GM18505 (cell line): ENCODE results near the gene DMXL2.
"Not testable (repeated sequence)": the region's sequence is repeated elsewhere in the genome, so short reads cannot be mapped to it uniquely, and the experiment has no call there.

ENCODE experiments used
- ATAC-seq: cut with Tn5 transposase; IDR thresholded peaks from one replicate; pipeline ENCODE4 v1.9.1; 2021; ENCODE audit not compliant: unreplicated experiment
- POLR2A ChIP-seq: IDR thresholded peaks from 4 replicates; pipeline ENCODE4 v1.6.1; 2011; ENCODE audit warnings: borderline replicate concordance; ENCODE audit not compliant: insufficient read depth, insufficient read length; ENCODE audit errors: extremely low read depth

Gene DMXL2

GRCh38 chr15:51576911-51577500 is 45.6 kb downstream of the DMXL2 start:
- no peak for ATAC-seq

DNA sequence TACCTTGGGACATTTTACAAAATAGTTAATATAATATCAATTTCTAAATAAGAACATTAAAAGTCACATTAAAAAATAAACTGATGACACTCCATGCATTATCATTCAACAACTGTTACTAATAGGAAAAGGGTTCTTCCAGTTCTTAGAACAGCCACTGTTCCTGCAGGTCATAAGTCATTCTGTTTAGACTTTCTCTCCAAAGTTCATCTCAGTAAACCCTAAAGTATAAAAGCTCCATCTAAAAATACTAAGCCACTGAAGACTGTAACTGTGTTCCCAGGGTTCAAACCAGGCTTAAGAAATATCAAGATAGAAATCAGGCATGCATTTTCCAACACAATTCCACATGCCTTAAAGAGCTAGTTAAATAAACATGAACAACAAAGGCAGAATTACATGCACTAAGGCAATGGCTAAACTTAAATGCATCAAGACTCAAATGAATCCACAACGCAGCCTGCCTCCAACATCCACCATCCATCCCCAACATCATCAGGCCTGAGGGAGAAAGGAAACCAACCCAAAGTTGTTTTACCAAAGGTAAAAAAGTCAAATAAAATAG is 46.2 kb downstream of the DMXL2 start:
- no peak for TF ChIP-seq POLR2A
- ATAC-seq, result no peak

More at GRCh38 chr15:51576911-51577500, 45.6 kb downstream of the DMXL2 start:
- no peak for TF ChIP-seq POLR2A

DNA sequence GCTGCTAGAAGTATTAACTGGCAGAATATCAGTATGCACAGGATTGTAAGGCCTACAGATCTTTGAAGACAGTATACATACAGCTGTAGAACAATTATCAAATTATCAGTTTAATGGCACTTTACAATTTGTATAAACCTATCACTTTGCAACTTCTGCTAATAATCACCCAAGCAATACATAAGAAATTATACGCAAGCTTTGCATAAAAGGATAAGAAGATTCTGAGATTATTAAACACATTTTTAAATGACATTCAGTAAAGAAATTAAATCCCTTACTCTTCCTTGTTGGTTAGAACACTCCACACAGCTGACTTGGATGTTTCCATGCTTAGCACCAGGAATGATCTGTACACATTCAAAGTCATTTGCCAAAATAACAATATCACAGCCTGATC is 46.8 kb downstream of the DMXL2 start:
- TF ChIP-seq POLR2A, result no peak
- no peak for ATAC-seq

DNA sequence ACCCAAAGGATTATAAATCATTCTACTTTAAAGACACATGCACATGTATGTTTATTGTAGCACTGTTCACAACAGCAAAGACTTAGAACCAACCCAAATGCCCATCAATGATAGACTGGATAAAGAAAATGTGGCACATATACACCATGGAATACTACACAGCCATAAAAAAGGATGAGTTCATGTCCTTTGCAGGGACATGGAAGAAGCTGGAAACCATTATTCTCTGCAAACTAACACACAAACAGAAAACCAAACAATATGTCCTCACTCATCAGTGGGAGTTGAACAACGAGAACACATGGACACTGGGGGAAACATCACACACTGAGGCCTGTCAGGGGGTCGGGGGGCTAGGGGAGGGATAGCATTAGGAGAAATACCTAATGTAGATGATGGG is 49.2 kb downstream of the DMXL2 start:
- ATAC-seq, result not testable (repeated sequence)

GRCh38 chr15:51568939-51569784 is 53.4 kb downstream of the DMXL2 start:
- not testable (repeated sequence) for ATAC-seq

DNA sequence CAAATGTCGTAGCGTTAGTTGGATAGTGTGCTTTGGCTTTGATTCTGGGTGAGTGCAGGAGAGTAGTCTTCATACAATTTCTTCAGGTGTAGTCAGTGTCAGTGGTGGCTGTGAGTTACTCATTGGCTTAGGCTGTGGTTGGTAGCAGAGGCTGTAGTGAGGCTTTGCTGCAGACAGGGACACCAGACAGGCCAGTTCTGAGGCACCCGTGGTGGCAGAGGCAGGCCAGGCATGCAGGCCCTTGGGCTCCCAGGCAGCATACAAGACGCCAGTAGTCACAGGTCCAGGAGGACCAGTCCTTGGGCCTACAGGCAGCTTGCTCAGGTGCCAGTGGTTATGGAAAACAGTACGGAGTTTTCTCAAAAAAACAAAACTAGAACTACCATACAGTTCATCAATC is 61.3 kb downstream of the DMXL2 start:
- no peak for TF ChIP-seq POLR2A

DNA sequence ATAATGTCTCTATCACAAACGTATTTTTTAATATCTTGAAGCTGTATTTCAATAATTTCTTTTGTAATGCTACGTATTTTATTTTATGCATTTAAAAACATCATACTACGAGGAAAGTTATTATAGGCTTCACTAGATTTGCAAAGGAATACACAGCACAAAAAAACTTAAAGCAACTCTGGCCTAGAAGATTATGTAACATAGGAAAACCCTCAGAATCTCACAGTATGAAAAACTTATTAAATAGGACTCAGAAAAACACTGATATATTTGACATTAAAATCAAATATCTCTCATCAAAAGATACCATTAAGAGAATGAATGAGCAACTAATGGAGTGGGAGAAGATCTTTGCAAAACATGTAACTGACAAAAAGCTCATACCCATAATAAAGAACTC is 63.7 kb downstream of the DMXL2 start:
- TF ChIP-seq POLR2A, result no peak

More for the DNA sequence above, 61.3 kb downstream of the DMXL2 start:
- no peak for ATAC-seq

DNA sequence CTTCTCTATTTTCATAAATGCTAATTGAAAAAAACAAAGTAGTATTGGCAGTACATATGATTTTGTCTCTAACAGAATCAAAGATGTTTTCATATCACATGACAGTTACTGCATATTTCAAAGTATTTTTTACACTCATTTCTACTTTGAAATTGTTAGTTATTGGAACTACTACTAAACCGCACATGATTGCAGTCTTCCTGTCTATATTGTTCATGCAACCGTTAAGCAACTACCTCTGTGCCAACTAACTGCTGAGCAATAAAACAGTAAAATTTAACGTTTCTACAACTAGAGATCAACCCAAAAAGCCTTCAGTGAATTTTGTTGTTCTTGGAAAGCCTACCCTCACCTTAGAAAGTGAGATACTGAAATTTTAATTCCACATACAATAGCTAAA is 64.2 kb downstream of the DMXL2 start:
- no peak for ATAC-seq
- no peak for TF ChIP-seq POLR2A

More for the DNA sequence above, 63.7 kb downstream of the DMXL2 start:
- ATAC-seq, result no peak

DNA sequence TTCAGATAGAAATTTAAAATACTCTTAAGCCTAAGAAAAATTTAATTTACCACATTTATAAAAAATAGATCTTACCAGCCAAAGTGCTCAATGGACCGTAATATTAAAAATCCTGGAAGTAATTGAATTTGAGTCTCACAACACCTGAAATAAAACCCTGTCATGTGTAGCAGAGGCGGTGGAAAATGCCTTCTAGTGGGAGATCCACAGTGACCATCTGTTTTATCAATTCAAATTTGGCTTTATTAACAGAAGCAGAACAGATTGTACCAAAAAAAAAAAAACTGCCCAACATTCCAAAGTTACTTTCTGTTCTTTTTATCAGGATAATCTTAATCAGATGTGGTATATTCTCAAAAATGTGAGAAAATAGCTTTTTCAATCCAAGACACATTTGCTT is 71.7 kb downstream of the DMXL2 start:
- TF ChIP-seq POLR2A, result no peak
- no peak for ATAC-seq

DNA sequence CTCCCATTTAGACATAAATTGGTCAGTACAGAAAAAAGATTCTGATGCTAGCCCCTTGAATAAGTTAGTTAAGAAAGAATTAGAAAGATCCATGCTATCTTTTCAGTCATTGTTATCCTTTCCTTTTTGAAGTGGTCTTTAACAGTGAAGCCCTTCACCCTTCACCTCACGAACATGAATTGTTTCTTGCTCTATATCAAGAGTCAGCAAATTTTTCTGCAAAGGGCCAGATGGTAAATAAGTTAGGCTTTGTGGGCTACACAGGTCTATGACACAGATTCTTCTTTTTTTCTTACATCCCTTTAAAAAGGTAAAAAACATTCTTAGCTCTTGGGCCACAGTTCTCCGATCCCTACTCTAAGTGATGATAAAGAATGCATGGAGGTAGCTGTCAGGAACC is 74.9 kb downstream of the DMXL2 start:
- TF ChIP-seq POLR2A, result no peak
- ATAC-seq, result no peak

DNA sequence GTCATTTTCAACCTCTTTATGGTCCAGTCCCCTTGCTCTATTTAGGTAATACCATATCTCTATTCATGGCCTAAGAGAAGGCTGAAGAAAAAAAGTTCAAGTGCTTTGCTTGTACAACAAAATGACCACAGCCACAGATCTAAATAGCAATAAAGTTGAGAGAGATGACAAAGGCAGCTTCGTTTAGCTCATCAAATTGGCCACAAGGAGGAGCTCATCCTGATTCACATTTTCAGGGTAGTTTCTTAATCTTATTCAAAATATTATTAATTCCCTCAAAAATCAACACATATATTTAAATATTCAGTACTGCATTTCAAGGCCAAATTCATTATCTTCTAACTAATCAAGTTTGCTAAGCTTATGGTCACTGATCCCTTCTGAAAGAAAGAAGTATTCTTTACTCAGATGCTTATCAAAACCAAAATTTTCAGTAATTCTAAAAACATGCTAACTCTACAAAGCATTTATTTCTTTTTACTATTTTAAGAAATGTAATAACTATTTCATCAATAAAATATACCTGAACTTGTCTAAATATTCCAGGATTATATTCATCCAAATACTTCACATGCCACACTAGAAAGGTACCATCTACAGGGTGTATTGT is 85.5 kb downstream of the DMXL2 start:
- TF ChIP-seq POLR2A, result no peak

DNA sequence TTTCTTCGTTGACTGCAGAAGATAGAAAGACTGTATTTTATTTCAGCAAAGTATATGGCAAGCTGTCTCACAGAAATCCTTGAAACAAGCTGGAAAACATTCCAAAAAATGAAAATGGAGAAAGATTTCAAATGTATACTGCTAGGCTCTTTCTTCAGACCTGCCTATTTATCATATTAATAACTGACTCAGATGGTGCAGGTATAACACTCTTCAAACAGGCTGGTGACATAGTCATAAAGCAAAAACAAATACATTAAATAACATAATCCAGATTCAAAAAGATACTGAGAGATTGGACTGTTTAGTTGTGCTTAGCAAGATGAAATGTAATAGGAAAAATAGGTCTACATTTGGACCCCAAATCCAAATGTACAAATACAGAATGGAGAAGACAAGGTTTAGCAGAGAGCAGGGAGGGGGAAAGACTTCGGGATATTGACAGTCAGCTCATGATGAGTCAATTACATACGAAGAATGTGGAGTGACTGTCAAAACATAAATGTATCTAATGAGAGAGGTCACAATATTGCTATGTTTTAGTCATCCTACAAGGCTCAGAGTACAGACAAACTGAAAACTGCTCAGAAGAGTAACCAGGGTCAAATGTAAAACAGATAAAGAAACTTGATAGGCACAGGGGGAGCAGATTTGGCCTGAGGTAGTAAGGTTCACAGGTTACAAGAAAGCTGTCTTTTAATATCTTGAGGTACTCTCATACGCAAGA is 88.7 kb downstream of the DMXL2 start:
- TF ChIP-seq POLR2A, result no peak
- no peak for ATAC-seq

More for the DNA sequence above, 85.5 kb downstream of the DMXL2 start:
- ATAC-seq, result no peak

DNA sequence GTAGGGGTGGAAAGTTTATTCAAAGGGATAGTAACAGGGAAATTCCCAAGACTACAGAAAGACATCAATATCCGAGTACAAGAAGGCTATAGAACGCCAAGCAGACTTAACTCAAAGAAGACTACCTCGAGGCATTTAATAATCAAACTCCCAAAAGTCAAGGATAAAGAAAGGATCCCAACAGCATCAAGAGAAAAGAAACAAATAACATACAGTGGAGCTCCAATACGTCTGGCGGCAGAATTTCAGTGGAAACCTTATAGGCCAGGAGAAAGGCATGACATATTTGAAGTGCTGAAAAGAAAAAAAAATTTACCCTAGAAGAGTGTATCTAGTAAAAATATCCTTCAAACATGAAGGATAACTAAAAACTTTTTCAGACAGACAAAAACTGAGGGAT is 95.6 kb downstream of the DMXL2 start:
- no peak for TF ChIP-seq POLR2A
- ATAC-seq, result no peak
